ENCODE data around the gene PTH2.

DNA sequence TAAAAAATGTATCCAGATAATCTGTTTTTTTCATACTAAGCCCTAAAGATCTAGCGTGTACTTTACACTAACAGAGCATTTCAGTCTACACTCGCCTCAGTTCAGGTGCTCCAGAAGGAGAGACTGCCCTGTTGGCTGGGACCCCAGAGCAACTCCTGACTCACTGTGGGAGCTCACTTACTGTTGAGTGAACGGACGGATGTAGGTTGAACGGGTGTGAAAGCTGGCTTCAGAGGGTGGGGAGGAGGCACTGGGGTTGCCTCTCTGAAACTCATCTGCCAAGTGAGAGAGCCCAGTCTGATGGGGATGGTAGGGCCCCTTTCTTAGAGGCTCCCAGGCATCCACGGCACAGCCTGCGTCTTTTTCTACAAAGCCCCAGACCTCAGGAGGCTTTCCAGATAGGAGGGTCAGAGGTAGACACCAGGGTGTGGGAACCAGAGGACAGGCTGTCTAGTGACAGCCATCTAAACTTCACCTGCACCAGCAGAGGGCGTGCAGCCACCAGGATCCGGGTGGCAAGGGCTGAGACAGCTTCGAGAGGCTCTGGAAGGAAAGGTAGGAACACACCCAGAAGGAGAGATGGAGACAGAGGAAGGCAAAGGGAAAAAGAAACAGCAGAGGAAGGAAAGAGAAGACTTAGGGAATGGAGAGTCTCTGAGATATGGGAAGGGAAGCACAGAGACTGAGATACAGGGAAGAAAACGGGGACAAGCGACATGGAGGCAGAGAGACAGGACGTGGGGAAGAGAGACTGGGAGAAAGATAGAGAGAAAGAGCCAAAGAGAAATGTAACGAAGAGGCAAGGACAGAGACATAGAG, 31.5 kb downstream of the PTH2 start:
- TF ChIP-seq POLR2A (IDR thresholded peaks at IDR 0.05) (no peak), EP300 (IDR thresholded peaks at IDR 0.05) (no peak)
- TF ChIP-seq, protein P1, sequence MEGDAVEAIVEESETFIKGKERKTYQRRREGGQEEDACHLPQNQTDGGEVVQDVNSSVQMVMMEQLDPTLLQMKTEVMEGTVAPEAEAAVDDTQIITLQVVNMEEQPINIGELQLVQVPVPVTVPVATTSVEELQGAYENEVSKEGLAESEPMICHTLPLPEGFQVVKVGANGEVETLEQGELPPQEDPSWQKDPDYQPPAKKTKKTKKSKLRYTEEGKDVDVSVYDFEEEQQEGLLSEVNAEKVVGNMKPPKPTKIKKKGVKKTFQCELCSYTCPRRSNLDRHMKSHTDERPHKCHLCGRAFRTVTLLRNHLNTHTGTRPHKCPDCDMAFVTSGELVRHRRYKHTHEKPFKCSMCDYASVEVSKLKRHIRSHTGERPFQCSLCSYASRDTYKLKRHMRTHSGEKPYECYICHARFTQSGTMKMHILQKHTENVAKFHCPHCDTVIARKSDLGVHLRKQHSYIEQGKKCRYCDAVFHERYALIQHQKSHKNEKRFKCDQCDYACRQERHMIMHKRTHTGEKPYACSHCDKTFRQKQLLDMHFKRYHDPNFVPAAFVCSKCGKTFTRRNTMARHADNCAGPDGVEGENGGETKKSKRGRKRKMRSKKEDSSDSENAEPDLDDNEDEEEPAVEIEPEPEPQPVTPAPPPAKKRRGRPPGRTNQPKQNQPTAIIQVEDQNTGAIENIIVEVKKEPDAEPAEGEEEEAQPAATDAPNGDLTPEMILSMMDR (IDR thresholded peaks at IDR 0.05): peak; percentile 63 to 91 (median 75)
